Activated naive CD4-positive, alpha-beta T cell treated with anti-CD3 and anti-CD28 coated beads, Interleukin-2, amount 10 ng/mL, durations not matched to agents 7 days and 5 days (primary cell): ENCODE measurements around the gene CHST3.
"Not testable (repeated sequence)": the region's sequence is repeated elsewhere in the genome, so short reads cannot be mapped to it uniquely, and the experiment has no call there.

ENCODE experiments used
- CTCF ChIA-PET: fragments of 350-600 bp; sonication (Branson Sonifier 250); formaldehyde crosslinking; loops from one replicate; lab custom pipeline; 2021; ENCODE audit warnings: antibody characterized with exemption; lab: Charles Lee
- DNase-seq: peaks from one replicate; pipeline ENCODE4 v3.0.0-alpha.2; 2020
- H3K27ac Mint-ChIP-seq: one replicate; pipeline ENCODE4 v1.8.0; 2021; ENCODE audit warnings: mild to moderate bottlenecking, moderate library complexity, mixed read lengths
- H3K27me3 Mint-ChIP-seq: one replicate; pipeline ENCODE4 v1.8.0; 2021; ENCODE audit warnings: mild to moderate bottlenecking, mixed read lengths
- H3K36me3 Mint-ChIP-seq: one replicate; pipeline ENCODE4 v1.8.0; 2021; ENCODE audit warnings: mixed read lengths
- H3K4me1 Mint-ChIP-seq: one replicate; pipeline ENCODE4 v1.8.0; 2021; ENCODE audit warnings: mixed read lengths
- H3K4me3 Mint-ChIP-seq: one replicate; pipeline ENCODE4 v1.8.0; 2021; ENCODE audit warnings: mild to moderate bottlenecking, moderate library complexity, mixed read lengths
- H3K9me3 Mint-ChIP-seq: one replicate; pipeline ENCODE4 v1.8.0; 2021; ENCODE audit warnings: mixed read lengths

Gene CHST3, protein sequence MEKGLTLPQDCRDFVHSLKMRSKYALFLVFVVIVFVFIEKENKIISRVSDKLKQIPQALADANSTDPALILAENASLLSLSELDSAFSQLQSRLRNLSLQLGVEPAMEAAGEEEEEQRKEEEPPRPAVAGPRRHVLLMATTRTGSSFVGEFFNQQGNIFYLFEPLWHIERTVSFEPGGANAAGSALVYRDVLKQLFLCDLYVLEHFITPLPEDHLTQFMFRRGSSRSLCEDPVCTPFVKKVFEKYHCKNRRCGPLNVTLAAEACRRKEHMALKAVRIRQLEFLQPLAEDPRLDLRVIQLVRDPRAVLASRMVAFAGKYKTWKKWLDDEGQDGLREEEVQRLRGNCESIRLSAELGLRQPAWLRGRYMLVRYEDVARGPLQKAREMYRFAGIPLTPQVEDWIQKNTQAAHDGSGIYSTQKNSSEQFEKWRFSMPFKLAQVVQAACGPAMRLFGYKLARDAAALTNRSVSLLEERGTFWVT

DNA sequence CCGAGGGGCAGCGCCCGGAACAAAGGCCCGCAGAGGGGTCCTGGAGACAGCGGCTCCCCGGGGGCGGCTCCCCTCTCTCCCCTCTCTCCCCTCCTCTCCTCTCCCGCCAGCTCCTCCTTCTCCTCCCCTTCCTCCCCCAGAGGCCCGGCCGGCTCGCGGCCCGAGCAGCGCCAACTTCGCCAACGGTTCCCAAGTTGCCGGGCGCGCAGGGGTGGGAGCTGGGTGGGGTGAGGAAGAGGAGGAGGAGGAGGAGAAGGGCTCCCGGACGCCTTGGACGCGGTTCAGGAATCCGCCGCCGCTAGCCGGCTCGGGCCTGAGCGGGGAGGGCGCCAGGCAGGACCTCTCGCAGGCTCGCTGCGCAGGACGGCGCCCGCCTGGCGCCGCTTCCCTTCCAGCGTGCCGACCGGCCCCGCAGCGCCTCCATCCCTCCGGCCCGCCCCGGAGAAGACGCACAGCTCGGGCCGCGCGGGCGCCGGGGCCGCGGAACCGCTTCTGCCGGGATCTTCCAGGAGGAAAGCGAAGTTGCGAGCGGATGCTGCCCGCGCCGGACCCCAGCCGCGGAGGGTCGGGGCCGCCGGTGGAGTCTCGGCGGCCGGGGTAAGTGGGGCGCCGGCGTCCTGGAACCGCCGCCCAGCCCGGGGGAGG lies at the start of gene CHST3:
Gene CHST3, plus strand, starts transcription at position 298 of the 645 bp plus-strand sequence. CDS start 41,448 bp downstream, outside the sequence.
- Mint-ChIP-seq H3K36me3 (no peaks in the 10 kb centered on the region), H3K9me3 (no peaks in the 10 kb centered on the region), H3K4me3 (peak within 1 kb of the TSS; percentile 65), H3K4me1 (peaks cover 8% of the 10 kb centered on the region), H3K27ac (no peak within 1 kb of the TSS), H3K27me3 (peaks cover 63% of the 10 kb centered on the region)
- DNase-seq, result peak; percentile 29
- CTCF ChIA-PET, result interaction anchor here (1.2 to 1.5 kb wide), 2 partner anchors 68 to 84 kb away, joined by 4 read pairs; no protein-coding TSS in a partner anchor

DNA sequence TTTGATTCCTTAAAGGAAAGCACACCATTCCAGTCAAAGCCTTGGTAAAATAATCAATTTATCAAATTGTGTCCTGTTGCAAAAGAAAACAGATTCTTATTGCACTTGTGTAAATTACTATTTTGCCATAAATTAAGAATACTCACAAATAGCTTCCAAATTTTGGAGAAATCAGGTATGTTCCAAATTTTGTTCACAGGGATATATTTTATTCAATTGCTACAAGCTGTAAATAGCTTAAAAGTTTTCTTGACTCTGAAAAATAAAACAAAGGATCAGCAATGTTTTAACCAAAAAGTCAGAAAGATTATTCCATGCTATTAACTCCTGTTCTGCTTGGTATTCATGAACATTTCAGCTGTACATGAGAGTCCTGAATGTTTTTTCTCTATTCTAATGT lies 47.4 kb upstream of the CHST3 start:
- H3K27me3 Mint-ChIP-seq, result peaks cover 33% of the 10 kb centered on the region
- CTCF ChIA-PET, result interaction anchor here (1.4 to 1.8 kb wide), 2 partner anchors 21 to 132 kb away, joined by 3 to 10 read pairs; no protein-coding TSS in a partner anchor
- H3K4me3 Mint-ChIP-seq, result no peak overlapping the region
- no peak for DNase-seq
- H3K9me3 Mint-ChIP-seq, result peaks cover 3% of the 10 kb centered on the region
- H3K36me3 Mint-ChIP-seq, result no peaks in the 10 kb centered on the region
- no peaks in the 10 kb centered on the region for H3K4me1 Mint-ChIP-seq
- no peak overlapping the region for H3K27ac Mint-ChIP-seq

- peaks cover 44% of the 10 kb centered on the region for H3K27me3 Mint-ChIP-seq
- peaks cover 3% of the 10 kb centered on the region for H3K9me3 Mint-ChIP-seq
- no peaks in the 10 kb centered on the region for H3K36me3 Mint-ChIP-seq
- no peak overlapping the region for H3K27ac Mint-ChIP-seq
- DNase-seq, result no peak
- CTCF ChIA-PET, result interaction anchor here (1.3 kb wide), 1 partner anchor 23 kb away, joined by 4 read pairs; no protein-coding TSS in a partner anchor
- no peak overlapping the region for H3K4me3 Mint-ChIP-seq
- no peaks in the 10 kb centered on the region for H3K4me1 Mint-ChIP-seq
Observed at GRCh38 chr10:71918992-71919391, 45.2 kb upstream of the CHST3 start.

DNA sequence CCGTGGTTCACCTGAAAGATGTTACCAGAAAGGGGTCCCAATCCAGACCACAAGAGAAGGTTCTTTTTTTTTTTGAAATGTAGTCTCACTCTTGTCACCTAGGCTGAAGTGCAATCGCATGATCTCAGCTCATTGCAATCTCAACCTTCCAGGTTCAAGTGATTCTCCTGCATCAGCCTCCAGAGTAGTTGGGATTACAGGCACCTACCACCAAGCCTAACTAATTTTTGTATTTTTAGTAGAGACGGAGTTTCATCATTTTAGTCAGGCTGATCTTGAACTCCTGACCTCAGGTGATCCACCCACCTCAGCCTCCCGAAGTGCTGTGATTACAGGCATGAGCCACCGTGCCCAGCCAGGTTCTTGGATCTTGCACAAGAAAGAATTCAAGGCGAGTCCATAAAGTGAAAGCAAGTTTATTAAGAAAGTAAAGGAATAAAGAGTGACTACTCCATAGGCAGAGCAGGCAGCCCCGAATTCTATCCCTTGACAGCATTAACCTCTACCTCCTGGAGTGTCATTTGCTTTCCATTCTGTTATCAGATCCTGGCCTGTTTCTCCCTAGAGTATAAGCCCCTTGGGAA lies 44.1 kb upstream of the CHST3 start:
- H3K27me3 Mint-ChIP-seq, result peaks cover 53% of the 10 kb centered on the region
- H3K4me1 Mint-ChIP-seq, H3K36me3 Mint-ChIP-seq, H3K9me3 Mint-ChIP-seq, H3K27ac Mint-ChIP-seq, DNase-seq, H3K4me3 Mint-ChIP-seq, CTCF ChIA-PET: not testable (repeated sequence)

DNA sequence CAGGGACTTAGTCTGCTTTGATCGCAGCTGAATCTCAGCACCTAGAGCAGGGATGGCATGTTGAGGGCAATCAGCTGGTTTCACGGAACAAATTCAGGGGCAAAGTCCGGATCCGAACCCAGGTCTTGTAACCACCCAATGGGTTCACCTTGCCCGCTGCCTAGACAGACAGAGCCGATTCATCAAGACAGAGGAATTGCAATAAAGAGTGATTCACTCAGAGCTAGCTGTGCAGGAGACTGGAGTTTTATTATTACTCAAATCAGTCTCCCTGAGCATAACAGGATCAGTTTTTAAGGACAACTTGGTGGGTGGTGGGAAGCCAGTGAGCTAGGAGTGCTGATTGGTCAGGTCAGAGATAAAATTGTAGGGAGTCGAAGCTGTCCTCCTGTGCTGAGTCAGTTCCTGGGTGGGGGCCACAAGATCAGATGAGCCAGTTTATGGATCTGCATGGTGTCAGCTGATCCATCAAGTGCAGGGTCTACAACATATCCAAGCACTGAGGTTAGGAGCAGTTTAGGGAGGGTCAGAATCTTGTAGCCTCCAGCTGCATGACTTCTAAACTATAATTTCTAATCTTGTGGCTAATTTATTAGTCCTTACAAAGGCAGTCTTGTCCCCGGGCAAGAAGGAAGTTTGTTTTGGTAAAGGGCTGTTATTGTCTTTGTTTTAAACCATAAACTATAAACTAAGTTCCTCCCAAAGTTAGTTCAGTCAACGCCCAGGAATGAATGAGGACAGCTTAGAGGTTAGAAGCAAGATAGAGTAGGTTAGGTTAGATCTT lies 43.5 kb upstream of the CHST3 start:
- CTCF ChIA-PET, result no interaction called here
- no peak overlapping the region for H3K4me3 Mint-ChIP-seq
- no peaks in the 10 kb centered on the region for H3K36me3 Mint-ChIP-seq
- peaks cover 3% of the 10 kb centered on the region for H3K9me3 Mint-ChIP-seq
- no peak overlapping the region for H3K27ac Mint-ChIP-seq
- H3K27me3 Mint-ChIP-seq, result peaks cover 52% of the 10 kb centered on the region
- no peaks in the 10 kb centered on the region for H3K4me1 Mint-ChIP-seq
- DNase-seq, result no peak

- no peaks in the 10 kb centered on the region for H3K36me3 Mint-ChIP-seq
- CTCF ChIA-PET, result no interaction called here
Observed at GRCh38 chr10:71921324-71922027, 42.7 kb upstream of the CHST3 start.

GRCh38 chr10:71923138-71923692 lies 41.0 kb upstream of the CHST3 start:
- Mint-ChIP-seq H3K9me3 (no peaks in the 10 kb centered on the region), H3K27me3 (peaks cover 50% of the 10 kb centered on the region), H3K4me3 (no peak overlapping the region), H3K36me3 (no peaks in the 10 kb centered on the region), H3K4me1 (no peaks in the 10 kb centered on the region), H3K27ac (no peak overlapping the region)
- CTCF ChIA-PET, result no interaction called here
- no peak for DNase-seq

More at GRCh38 chr10:71921324-71922027, 42.7 kb upstream of the CHST3 start:
- H3K4me3 Mint-ChIP-seq, result no peak overlapping the region
- no peak overlapping the region for H3K27ac Mint-ChIP-seq
- peaks cover 3% of the 10 kb centered on the region for H3K9me3 Mint-ChIP-seq
- no peak for DNase-seq
- H3K27me3 Mint-ChIP-seq, result peaks cover 50% of the 10 kb centered on the region
- H3K4me1 Mint-ChIP-seq, result no peaks in the 10 kb centered on the region

- H3K4me3 Mint-ChIP-seq, result no peak overlapping the region
- H3K9me3 Mint-ChIP-seq, result no peaks in the 10 kb centered on the region
- H3K27me3 Mint-ChIP-seq, result peaks cover 50% of the 10 kb centered on the region
- H3K4me1 Mint-ChIP-seq, result no peaks in the 10 kb centered on the region
- no peak for DNase-seq
- CTCF ChIA-PET, result no interaction called here
- no peaks in the 10 kb centered on the region for H3K36me3 Mint-ChIP-seq
- H3K27ac Mint-ChIP-seq, result no peak overlapping the region
Observed at GRCh38 chr10:71924771-71925170, 39.4 kb upstream of the CHST3 start.

- H3K27ac Mint-ChIP-seq, result no peak overlapping the region
- peaks cover 45% of the 10 kb centered on the region for H3K27me3 Mint-ChIP-seq
- no peak for DNase-seq
- CTCF ChIA-PET, result no interaction called here
- H3K4me1 Mint-ChIP-seq, result peaks cover 5% of the 10 kb centered on the region
- no peak overlapping the region for H3K4me3 Mint-ChIP-seq
- peaks cover 2% of the 10 kb centered on the region for H3K9me3 Mint-ChIP-seq
- peaks cover 2% of the 10 kb centered on the region for H3K36me3 Mint-ChIP-seq
Observed at GRCh38 chr10:71927159-71927558, 37.0 kb upstream of the CHST3 start.

GRCh38 chr10:71927776-71928592 lies 36.2 kb upstream of the CHST3 start:
- DNase-seq, result no peak
- H3K9me3 Mint-ChIP-seq, result peaks cover 4% of the 10 kb centered on the region
- CTCF ChIA-PET, result interaction anchor here (0.6 kb wide), 1 partner anchor 32 kb away, joined by 3 read pairs; no protein-coding TSS in a partner anchor
- peaks cover 8% of the 10 kb centered on the region for H3K4me1 Mint-ChIP-seq
- H3K4me3 Mint-ChIP-seq, result no peak overlapping the region
- H3K36me3 Mint-ChIP-seq, result peaks cover 5% of the 10 kb centered on the region
- peaks cover 46% of the 10 kb centered on the region for H3K27me3 Mint-ChIP-seq
- H3K27ac Mint-ChIP-seq, result no peak overlapping the region

DNA sequence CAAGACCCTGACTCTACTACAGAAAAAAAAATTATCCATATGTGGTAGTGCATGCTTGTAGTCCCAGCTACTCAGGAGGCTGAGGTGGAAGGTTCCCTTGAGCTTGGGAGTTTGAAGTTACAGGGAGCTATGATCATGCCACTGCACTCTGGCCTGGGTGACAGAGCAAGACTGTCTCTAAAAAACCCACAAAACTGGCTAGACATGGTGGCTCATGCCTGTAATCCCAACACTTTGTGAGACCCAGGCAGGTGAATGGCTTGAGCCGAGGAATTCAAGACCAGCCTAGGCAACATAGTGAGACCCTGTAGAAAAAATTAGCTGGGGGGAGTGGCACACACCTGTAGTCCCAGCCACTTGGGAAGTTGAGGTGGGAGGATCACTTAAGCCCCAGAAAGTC lies 32.9 kb upstream of the CHST3 start:
- Mint-ChIP-seq H3K27me3 (peaks cover 27% of the 10 kb centered on the region), H3K4me1 (peaks cover 32% of the 10 kb centered on the region), H3K36me3 (peaks cover 17% of the 10 kb centered on the region), H3K9me3 (peaks cover 19% of the 10 kb centered on the region), H3K4me3 (no peak overlapping the region), H3K27ac (no peak overlapping the region)
- DNase-seq, result no peak
- CTCF ChIA-PET, result no interaction called here

GRCh38 chr10:71933651-71934050 lies 30.5 kb upstream of the CHST3 start:
- peaks cover 29% of the 10 kb centered on the region for H3K9me3 Mint-ChIP-seq

More at GRCh38 chr10:71933651-71934050, 30.5 kb upstream of the CHST3 start:
- peak overlapping the region; percentile 86 for H3K27ac Mint-ChIP-seq
- H3K27me3 Mint-ChIP-seq, result peaks cover 22% of the 10 kb centered on the region
- CTCF ChIA-PET, result interaction anchor here (0.9 to 2.2 kb wide), 4 partner anchors 9 to 37 kb away, joined by 3 to 9 read pairs (median 4); no protein-coding TSS in a partner anchor
- peak; percentile 71 for DNase-seq
- peaks cover 17% of the 10 kb centered on the region for H3K36me3 Mint-ChIP-seq
- H3K4me3 Mint-ChIP-seq, result peak overlapping the region; percentile 11
- H3K4me1 Mint-ChIP-seq, result peaks cover 34% of the 10 kb centered on the region
